Smooth muscle cell (in vitro differentiated cells): ENCODE data around the gene SYNM. TPM values are rescaled to one million over a fixed set of nuclear protein-coding genes. Genes with fewer than 3 reads are reported as not detected.

Source experiments
- DNase-seq: peaks from one replicate; lab custom pipeline; 2025; ENCODE audit not compliant: unreplicated experiment; lab: John Stamatoyannopoulos, UW
- H2AFZ ChIP-seq: fragments of 200-600 bp; sonication (generic); 2 replicates; pipeline ENCODE4 v1.6.0; 2016; ENCODE audit warnings: antibody characterized with exemption, low read depth, mild to moderate bottlenecking
- H3F3A ChIP-seq: fragments of 200-600 bp; sonication (generic); 2 replicates; pipeline ENCODE4 v1.6.0; 2017; ENCODE audit warnings: antibody characterized with exemption, low read depth
- H3K27ac ChIP-seq: fragments of 200-600 bp; sonication (generic); 2 replicates; pipeline ENCODE4 v1.5.1; 2016; ENCODE audit warnings: low read depth, mild to moderate bottlenecking
- H3K27me3 ChIP-seq: fragments of 200-600 bp; sonication (generic); 2 replicates; pipeline ENCODE4 v1.6.1; 2016; ENCODE audit warnings: low read depth, mild to moderate bottlenecking
- H3K36me3 ChIP-seq: fragments of 200-600 bp; sonication (generic); 2 replicates; pipeline ENCODE4 v1.5.1; 2016; ENCODE audit warnings: low read depth
- H3K4me1 ChIP-seq: fragments of 200-600 bp; sonication (generic); 2 replicates; pipeline ENCODE4 v1.5.1; 2016; ENCODE audit warnings: low read depth
- H3K4me2 ChIP-seq: fragments of 200-600 bp; sonication (generic); 2 replicates; pipeline ENCODE4 v1.6.0; 2016; ENCODE audit warnings: mild to moderate bottlenecking
- H3K4me3 ChIP-seq: fragments of 200-600 bp; sonication (generic); 2 replicates; pipeline ENCODE4 v1.5.1; 2016; ENCODE audit warnings: mild to moderate bottlenecking
- H3K79me2 ChIP-seq: fragments of 200-600 bp; sonication (generic); 2 replicates; pipeline ENCODE4 v1.6.0; 2016; ENCODE audit warnings: low read depth, mild to moderate bottlenecking
- H3K9ac ChIP-seq: fragments of 200-600 bp; sonication (generic); 2 replicates; pipeline ENCODE4 v1.6.0; 2016; ENCODE audit warnings: low read depth
- H3K9me3 ChIP-seq: fragments of 200-600 bp; sonication (generic); replicated peaks from 2 replicates; pipeline ENCODE4 v1.5.1; 2016; ENCODE audit warnings: low read depth
- H4K20me1 ChIP-seq: fragments of 200-600 bp; sonication (generic); 2 replicates; pipeline ENCODE4 v1.6.0; 2016; ENCODE audit warnings: low read depth
- WGBS: methylation state at CpG from one replicate; pipeline ENCODE4 v1.1.7; 2016; ENCODE audit warnings: low lambda C conversion rate; 5-methylcytosine and 5-hydroxymethylcytosine counted together
- polyA plus RNA-seq: library from polyadenylated mRNA; unstranded; fragments of >200 nt; fragmentation: Nextera tagmentation; extraction: Ambion mirVana; gene quantifications from 2 replicates; pipeline ENCODE4 v1.2.1, GENCODE V29; 2016
- total RNA-seq: library from RNA; depleted of rRNA; stranded (reverse); fragments of >200 nt; gene quantifications from 2 replicates; pipeline ENCODE4 v1.2.3, GENCODE V29; 2014
- TF ChIP-seq, protein P1 (sequence below): fragments of 200-600 bp; sonication (generic); IDR thresholded peaks from 2 replicates; pipeline ENCODE4 v1.5.1; 2017; ENCODE audit warnings: borderline replicate concordance, mild to moderate bottlenecking, antibody characterized with exemption; ENCODE audit not compliant: insufficient read depth, poor library complexity, severe bottlenecking

The SYNM gene
- total and polyA plus RNA-seq, 2 experiments from 2014 or later = 1.3 to 3.0 TPM

DNA sequence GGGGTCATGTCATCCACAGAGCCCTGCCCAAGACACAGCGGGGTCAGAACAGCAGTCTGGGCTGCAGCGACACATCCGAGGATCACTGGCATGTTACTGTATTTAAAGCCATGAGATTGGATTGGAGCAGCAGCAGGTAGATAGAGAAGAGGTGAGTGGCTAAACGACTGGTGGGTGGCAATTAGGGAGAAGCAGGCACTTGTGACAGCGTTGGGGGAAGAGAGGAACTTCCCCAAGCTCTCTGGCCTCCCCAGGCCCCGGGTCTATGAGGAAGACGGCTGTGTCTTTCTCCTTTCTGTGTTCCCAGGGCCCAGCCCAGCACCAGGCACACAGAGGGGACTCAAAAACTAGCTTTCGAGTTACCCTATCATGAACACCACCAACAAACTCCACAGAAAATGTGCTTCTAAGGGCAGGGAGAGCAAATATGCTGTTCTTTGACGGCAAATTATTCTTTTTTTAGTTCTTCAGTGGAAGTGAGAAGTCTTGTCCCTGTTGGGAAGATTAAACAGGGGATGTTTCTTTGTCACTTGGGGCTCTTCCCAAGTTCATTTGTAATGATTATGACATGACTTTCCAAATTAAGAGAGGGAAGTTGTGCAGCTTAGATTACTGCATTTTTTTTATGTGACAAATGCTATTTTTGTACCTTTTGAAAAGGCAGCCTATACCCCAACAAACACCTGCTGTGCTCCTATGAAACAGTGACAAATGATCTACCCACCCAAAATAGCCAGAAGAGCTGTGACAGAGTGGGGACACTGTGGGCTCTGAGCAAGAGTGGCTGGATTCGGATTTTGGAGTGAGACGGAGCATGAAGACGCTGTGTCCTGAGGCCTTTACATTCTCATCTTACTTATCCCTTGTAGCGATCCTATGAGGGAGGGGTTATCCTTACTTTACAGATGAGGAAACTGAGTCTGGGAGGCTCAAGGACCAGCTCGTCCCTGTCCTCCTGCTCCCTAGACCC, 7.2 kb upstream of the SYNM start:
- Histone ChIP-seq H3K79me2 (no peaks in the 10 kb centered on the region), H2AFZ (no peak overlapping the region), H3K9me3 (no peaks in the 10 kb centered on the region), H3K9ac (no peak overlapping the region), H3K27ac (no peak overlapping the region), H3K36me3 (no peaks in the 10 kb centered on the region), H3K4me1 (peaks cover 6% of the 10 kb centered on the region), H3K4me2 (no peak overlapping the region), H3K27me3 (peaks cover 3% of the 10 kb centered on the region), H3F3A (no peaks in the 10 kb centered on the region), H3K4me3 (no peak overlapping the region), H4K20me1 (no peaks in the 10 kb centered on the region)
- TF ChIP-seq, protein P1, sequence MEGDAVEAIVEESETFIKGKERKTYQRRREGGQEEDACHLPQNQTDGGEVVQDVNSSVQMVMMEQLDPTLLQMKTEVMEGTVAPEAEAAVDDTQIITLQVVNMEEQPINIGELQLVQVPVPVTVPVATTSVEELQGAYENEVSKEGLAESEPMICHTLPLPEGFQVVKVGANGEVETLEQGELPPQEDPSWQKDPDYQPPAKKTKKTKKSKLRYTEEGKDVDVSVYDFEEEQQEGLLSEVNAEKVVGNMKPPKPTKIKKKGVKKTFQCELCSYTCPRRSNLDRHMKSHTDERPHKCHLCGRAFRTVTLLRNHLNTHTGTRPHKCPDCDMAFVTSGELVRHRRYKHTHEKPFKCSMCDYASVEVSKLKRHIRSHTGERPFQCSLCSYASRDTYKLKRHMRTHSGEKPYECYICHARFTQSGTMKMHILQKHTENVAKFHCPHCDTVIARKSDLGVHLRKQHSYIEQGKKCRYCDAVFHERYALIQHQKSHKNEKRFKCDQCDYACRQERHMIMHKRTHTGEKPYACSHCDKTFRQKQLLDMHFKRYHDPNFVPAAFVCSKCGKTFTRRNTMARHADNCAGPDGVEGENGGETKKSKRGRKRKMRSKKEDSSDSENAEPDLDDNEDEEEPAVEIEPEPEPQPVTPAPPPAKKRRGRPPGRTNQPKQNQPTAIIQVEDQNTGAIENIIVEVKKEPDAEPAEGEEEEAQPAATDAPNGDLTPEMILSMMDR = no peak
- no peak for DNase-seq
- WGBS = 91% methylated on average over 14 of the region's 14 CpGs

DNA sequence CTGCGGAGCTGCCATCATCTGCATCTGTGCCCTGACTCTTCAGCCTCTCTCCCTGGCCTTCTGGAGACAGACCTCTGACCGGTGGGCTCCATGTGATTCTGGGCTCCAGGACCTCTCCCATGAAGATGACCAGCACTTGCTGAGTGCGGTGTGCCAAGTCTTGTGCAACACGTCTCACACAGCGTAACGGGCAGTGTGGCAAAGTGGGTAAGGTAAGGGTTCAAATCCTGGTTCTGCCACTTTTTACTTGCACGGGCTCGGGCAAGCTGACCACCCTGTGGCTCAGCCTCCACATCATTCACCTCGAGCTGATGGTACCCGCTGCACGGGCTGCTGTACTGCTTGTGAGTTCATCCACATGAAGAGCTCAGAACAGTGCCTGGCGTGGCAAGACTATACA, 6.5 kb upstream of the SYNM start:
- Histone ChIP-seq H4K20me1 (no peaks in the 10 kb centered on the region), H3K4me1 (peaks cover 6% of the 10 kb centered on the region), H3F3A (no peaks in the 10 kb centered on the region), H3K4me3 (no peak overlapping the region), H2AFZ (no peak overlapping the region), H3K27ac (no peak overlapping the region), H3K9ac (no peak overlapping the region), H3K79me2 (no peaks in the 10 kb centered on the region), H3K9me3 (no peaks in the 10 kb centered on the region), H3K36me3 (no peaks in the 10 kb centered on the region), H3K4me2 (no peak overlapping the region), H3K27me3 (peaks cover 3% of the 10 kb centered on the region)
- DNase-seq = no peak
- 89% methylated on average over 12 of the region's 12 CpGs for WGBS
- TF ChIP-seq, protein P1 = no peak

DNA sequence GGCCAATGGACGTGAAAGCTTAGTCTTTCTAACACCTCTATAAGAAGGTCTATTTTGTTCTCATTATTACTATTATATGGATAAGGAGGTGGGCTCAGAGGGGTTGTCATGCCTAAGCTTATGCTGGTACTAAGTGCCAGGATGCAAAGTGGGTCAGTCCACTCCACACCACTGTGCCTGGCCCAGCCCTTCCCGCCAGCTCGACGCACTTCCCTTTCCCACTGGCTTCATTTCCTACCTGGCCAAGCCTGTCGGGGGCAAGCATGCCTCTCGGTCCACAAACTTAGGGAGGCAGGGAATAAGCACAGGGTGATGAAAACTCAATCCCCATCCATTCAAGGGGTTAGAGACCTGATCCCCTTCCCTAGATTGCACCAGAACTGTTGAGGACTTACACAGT, 5.9 kb upstream of the SYNM start:
- H3K9ac ChIP-seq = no peak overlapping the region
- no peak overlapping the region for H3K4me3 ChIP-seq
- H3K4me2 ChIP-seq = no peak overlapping the region
- H3K79me2 ChIP-seq = no peaks in the 10 kb centered on the region
- peaks cover 6% of the 10 kb centered on the region for H3K4me1 ChIP-seq
- no peaks in the 10 kb centered on the region for H4K20me1 ChIP-seq
- DNase-seq = no peak
- no peaks in the 10 kb centered on the region for H3F3A ChIP-seq
- H3K9me3 ChIP-seq = no peaks in the 10 kb centered on the region
- H3K27me3 ChIP-seq = peaks cover 3% of the 10 kb centered on the region
- 80% methylated on average over 6 of the region's 6 CpGs for WGBS
- no peaks in the 10 kb centered on the region for H3K36me3 ChIP-seq
- H3K27ac ChIP-seq = no peak overlapping the region
- H2AFZ ChIP-seq = no peak overlapping the region
- TF ChIP-seq, protein P1 = no peak
